GM12892 (cell line): ENCODE results near the gene SERINC5.

Source experiments
- POLR2AphosphoS5 ChIP-seq: IDR thresholded peaks from 2 replicates; pipeline ENCODE4 v1.6.1; 2011; ENCODE audit warnings: low read depth, low read length, control low read depth
- TAF1 ChIP-seq: IDR thresholded peaks from 2 replicates; pipeline ENCODE4 v1.6.1; 2011; ENCODE audit warnings: low read depth, mild to moderate bottlenecking, control low read depth, low read length, borderline replicate concordance

DNA sequence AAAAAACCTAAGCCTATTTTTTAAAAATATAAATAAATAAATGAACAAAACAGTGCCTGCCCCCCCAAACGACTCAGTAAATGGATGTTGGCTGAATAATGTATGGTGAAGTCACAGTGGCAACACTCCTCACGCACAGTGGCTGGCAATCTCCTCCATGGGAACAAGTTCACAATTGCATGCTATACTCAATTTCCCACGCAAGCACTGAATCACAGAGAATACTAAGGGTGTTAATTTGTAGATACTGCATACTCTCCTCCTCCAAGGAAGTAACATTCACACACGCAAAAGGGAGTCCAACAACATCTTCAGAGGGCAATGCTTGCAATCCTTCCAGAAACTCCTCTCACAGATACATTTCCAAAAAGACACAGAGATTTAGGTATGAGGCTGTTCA lies 47.5 kb downstream of the SERINC5 start:
- TF ChIP-seq POLR2AphosphoS5 = no peak
- TF ChIP-seq TAF1 = no peak
